ENCODE data around the gene SPTBN5.
"Not testable (repeated sequence)": the region's sequence is repeated elsewhere in the genome, so short reads cannot be mapped to it uniquely, and the experiment has no call there.

Gene SPTBN5

GRCh38 chr15:41834096-41834495 lies 59.8 kb downstream of the SPTBN5 start:
- H3K4me3 ChIP-seq (ENCODE audit: low read depth, low read length): no peak overlapping the region
- DNase-seq (ENCODE audit: low read depth): no peak

DNA sequence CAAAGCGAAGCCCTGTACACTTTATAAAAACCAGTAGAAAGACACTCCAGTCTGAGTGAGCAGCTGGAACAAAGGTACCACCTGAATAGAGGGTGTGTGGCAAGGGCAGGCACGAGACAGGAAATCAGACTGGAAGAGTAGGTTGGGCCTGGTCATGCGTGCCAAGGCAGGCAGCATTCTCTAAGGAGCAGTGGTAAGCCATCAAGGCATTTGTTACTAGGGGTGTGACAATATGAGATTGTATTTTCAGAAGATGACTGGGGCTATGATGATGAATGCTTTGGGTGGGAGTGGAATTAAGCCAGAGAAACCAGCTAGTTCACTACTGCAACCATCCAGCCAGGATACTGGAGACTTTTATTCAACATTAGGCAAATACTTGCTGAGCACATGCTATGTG lies 61.0 kb downstream of the SPTBN5 start:
- H3K4me3 ChIP-seq (ENCODE audit: low read depth, low read length): no peak overlapping the region
- no peak for DNase-seq (ENCODE audit: low read depth)

GRCh38 chr15:41832208-41832607 lies 61.6 kb downstream of the SPTBN5 start:
- no peak overlapping the region for H3K4me3 ChIP-seq (ENCODE audit: low read depth, low read length)
- no peak for DNase-seq (ENCODE audit: low read depth)

- not testable (repeated sequence) for H3K4me3 ChIP-seq (ENCODE audit: low read depth, low read length); DNase-seq (ENCODE audit: low read depth)
Observed at GRCh38 chr15:41831291-41831690, 62.6 kb downstream of the SPTBN5 start.

DNA sequence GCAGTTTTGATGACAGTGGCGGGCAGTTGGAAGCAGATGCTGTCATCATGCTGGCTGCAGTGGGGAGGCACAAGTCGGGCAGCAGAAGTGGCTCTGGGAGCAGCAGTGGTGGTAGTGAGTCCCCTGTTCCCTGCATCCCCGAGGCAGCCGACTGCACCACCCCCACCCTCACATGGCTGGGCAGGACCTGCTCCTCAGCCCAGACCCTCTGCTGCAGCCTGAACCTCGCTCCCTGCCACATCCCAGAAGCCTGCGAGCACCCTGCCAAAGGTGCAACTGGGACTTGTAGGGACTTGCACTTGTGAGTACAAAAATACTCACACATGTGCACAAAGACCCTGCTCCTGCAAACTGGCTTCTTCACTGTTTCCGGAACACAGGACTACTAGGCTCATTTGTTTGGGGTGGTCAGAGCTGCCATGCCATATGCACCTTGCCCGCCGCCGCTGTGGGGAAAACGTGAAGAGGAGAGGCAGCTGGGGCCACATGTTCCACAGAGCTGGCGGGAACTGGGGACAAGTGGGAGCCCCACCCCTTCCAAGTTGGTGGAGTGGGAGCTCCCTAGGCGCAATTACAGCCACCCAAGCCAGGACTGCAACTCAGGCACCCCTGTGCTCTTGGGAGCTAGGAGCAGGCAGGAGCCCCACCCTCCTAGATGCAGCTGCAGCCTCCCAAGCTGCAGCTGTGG lies 63.8 kb downstream of the SPTBN5 start:
- no peak for DNase-seq (ENCODE audit: low read depth)
- H3K4me3 ChIP-seq (ENCODE audit: low read depth, low read length): no peak overlapping the region

GRCh38 chr15:41828807-41829141 lies 65.1 kb downstream of the SPTBN5 start:
- no peak for DNase-seq (ENCODE audit: low read depth)
- peak overlapping the region; percentile 84 for H3K4me3 ChIP-seq (ENCODE audit: low read depth, low read length)

DNA sequence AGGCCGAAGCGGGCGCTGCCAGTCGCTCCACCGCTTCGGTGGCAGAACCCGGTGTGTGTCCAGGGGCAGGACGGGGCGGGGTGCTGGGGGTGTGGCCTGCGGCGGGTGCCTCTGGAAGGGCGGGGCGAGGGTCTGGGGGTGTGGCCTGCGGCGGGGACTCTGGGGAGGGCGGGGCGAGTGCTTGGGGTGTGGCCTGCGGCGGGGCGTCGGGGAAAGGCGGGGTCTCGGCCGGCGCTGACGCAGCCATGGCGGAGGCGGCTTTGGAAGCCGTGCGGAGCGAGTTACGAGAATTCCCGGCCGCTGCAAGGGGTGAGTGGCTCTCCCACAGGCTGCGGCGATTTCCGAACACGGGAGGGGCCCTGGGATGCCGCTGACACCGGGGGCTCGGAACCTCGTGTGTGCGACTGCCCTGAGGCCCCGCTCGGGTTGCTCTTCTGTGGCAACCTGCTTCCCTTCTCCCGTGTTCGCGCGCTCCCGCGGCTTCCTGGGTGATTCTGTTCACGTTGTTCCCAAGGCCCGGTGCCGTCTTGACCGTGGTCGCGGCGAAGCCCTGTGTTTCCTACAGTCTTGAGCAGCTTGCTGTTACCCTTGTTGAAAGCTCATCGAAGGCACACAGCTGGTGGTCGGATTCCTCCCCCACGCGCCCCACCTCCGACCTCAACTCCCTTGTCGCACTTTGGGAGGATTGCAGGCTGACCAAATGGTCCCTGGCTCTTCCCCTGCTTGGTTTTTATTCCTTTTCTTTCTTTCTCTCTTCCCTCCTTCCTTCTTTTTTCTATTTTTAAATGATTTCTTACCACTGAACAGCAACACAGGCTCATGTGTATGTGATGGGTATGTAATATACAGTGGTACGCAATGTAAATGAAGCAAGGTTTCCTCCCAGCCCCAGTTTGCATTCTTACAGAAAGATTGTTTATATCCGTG lies 65.7 kb downstream of the SPTBN5 start, which contains the start of gene JMJD7:
Gene JMJD7 (plus strand): TSS at position 213 of the 927 bp plus-strand sequence. CDS start 33 bp downstream, at position 246.
- peak within 1 kb of the TSS; percentile 84 for H3K4me3 ChIP-seq (ENCODE audit: low read depth, low read length)

DNA sequence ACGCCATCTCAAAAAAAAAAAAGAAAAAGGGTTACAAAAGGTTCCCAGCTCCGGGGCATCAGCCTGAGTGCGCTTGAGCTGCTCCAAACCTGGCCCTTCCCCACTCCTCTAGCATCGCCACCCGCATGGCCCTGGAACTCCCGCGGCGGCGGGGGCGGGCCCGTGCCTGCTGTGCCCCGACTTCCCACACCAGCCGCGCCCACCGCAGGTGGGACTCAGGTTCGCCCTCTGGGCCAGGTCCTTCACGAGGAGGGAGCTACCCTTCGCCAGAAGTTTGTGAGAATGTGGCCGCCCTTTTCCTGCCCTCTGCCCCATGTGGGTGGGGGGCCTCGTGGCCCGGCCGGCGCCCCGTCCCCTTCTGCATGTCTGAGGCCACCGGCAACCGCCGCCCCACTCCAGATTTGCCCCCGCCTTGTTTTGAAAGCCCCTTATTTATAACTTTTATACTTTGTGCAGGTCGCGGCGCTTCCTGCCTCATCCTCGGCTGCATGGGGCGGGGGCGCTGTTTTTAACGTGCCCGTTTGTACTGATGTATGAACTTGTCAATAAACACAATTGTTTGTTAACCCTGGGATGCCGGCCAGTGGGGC lies 66.5 kb downstream of the SPTBN5 start:
- DNase-seq (ENCODE audit: low read depth): no peak
- peak overlapping the region; percentile 84 for H3K4me3 ChIP-seq (ENCODE audit: low read depth, low read length)

More for the DNA sequence above, 65.7 kb downstream of the SPTBN5 start, which contains the start of gene JMJD7:
- peak; percentile 56 for DNase-seq (ENCODE audit: low read depth)

- no peak overlapping the region for H3K4me3 ChIP-seq (ENCODE audit: low read depth, low read length)
- DNase-seq (ENCODE audit: low read depth): no peak
Observed at GRCh38 chr15:41825572-41826535, 68.0 kb downstream of the SPTBN5 start.

- H3K4me3 ChIP-seq (ENCODE audit: low read depth, low read length): no peak overlapping the region
- DNase-seq (ENCODE audit: low read depth): no peak
Observed at GRCh38 chr15:41825145-41825544, 68.7 kb downstream of the SPTBN5 start.

- H3K4me3 ChIP-seq (ENCODE audit: low read depth, low read length): no peak overlapping the region
- no peak for DNase-seq (ENCODE audit: low read depth)
Observed at GRCh38 chr15:41824062-41824745, 69.6 kb downstream of the SPTBN5 start.

DNA sequence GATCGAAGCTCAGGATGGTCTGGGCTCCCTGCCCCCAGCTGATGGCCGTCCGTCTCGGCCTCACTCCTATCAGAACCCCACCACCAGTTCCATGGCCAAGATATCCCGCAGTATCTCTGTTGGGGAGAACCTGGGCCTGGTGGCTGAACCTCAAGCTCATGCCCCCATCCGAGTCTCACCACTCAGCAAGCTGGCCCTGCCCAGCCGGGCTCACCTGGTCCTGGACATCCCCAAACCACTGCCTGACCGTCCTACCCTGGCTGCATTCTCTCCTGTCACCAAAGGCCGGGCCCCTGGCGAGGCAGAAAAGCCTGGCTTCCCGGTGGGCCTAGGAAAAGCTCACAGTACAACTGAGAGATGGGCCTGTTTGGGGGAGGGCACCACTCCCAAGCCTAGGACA lies 70.4 kb downstream of the SPTBN5 start:
- H3K4me3 ChIP-seq (ENCODE audit: low read depth, low read length): no peak overlapping the region
- no peak for DNase-seq (ENCODE audit: low read depth)

- no peak for DNase-seq (ENCODE audit: low read depth)
- H3K4me3 ChIP-seq (ENCODE audit: low read depth, low read length): no peak overlapping the region
Observed at GRCh38 chr15:41822957-41823356, 70.9 kb downstream of the SPTBN5 start.

DNA sequence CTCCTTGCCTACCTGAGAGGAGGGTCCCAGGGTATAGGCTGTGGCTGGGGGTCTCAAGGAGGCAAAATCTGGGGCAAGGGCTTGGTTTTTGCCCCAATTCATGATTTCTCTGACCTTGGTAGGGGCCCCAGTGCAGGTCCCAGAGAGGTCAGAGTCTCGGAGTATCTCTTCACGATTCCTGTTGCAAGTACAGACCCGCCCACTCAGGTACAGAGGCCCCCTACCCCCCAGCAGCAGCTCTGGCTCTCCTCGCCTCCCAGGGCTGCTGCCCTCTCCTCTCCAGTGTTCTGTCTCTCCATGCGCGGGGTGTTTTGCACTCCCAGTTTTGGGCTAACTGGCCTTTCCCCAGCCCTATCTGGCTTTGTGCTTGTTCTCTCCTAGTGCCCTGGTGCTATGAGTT lies 71.4 kb downstream of the SPTBN5 start:
- DNase-seq (ENCODE audit: low read depth): no peak
- no peak overlapping the region for H3K4me3 ChIP-seq (ENCODE audit: low read depth, low read length)

GRCh38 chr15:41821831-41822230 lies 72.0 kb downstream of the SPTBN5 start:
- H3K4me3 ChIP-seq (ENCODE audit: low read depth, low read length): no peak overlapping the region
- DNase-seq (ENCODE audit: low read depth): no peak

DNA sequence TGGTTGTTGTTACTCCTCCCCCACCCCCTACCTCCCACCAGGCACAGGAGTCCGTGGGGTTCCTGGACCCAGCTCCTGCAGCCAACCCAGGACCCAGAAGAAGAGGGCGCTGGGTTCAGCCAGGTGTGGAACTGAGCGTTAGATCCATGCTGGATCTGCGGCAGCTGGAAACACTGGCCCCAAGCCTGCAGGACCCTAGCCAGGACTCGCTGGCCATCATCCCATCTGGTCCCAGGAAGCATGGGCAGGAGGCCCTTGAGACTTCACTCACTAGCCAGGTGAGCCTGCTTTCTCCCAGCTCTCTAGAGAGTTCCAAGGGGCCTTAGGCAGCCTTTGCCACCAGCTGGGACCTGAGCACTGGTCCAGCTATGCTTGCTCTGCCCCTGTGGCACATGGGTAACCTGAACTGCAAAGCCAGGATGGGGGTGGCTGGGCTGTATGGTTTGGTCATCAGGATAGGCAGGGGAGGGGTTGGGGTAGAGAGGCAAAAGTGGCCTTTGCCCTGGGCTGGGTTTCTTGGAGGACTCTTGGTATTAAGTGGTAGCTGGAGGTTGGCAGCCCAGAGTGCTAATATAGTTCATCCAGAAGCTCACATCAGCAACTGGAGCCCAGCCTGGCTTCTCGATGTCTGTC lies 72.9 kb downstream of the SPTBN5 start:
- H3K4me3 ChIP-seq (ENCODE audit: low read depth, low read length): no peak overlapping the region
- no peak for DNase-seq (ENCODE audit: low read depth)

DNA sequence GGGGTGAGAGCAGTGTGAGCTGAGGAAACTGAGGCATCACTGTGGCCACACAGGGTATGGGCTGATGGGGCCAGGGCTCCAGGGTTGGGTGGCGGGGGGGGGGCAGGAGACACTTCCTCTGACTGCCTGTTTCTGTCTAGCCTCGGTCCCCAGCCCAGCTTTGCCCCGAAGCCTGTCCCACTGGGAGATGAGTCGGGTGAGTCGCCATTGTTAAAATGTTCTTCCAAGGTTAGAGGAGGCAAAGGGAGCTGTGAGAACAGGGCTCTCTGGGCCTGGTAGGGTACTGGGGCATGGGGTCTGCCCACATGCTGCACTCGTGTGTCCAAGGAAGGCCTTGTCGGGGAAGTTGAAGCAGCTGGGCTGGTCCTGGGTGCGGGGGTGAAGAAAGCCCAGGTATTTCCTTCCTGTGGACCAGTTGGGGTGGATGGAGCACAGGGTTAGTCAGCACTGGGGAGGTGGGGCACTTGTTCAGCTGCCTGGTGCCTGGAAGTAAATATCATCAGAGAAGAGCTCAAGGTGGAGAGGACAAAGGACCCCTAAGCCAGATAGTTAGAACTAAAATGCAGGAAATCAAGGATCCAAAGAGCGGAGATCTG lies 74.3 kb downstream of the SPTBN5 start:
- no peak overlapping the region for H3K4me3 ChIP-seq (ENCODE audit: low read depth, low read length)
- no peak for DNase-seq (ENCODE audit: low read depth)

GRCh38 chr15:41817781-41818180 lies 76.1 kb downstream of the SPTBN5 start:
- H3K4me3 ChIP-seq (ENCODE audit: low read depth, low read length): no peak overlapping the region
- no peak for DNase-seq (ENCODE audit: low read depth)

Measured in skeletal muscle cell (primary cell).